DMS79 (cell line): Measurements from ENCODE around the gene ZER1.
"Not testable (repeated sequence)": the region's sequence is repeated elsewhere in the genome, so short reads cannot be mapped to it uniquely, and the experiment has no call there.

Experiments
- DNase-seq: peaks from one replicate; lab custom pipeline; 2025; lab: John Stamatoyannopoulos, UW

ZER1 gene

DNA sequence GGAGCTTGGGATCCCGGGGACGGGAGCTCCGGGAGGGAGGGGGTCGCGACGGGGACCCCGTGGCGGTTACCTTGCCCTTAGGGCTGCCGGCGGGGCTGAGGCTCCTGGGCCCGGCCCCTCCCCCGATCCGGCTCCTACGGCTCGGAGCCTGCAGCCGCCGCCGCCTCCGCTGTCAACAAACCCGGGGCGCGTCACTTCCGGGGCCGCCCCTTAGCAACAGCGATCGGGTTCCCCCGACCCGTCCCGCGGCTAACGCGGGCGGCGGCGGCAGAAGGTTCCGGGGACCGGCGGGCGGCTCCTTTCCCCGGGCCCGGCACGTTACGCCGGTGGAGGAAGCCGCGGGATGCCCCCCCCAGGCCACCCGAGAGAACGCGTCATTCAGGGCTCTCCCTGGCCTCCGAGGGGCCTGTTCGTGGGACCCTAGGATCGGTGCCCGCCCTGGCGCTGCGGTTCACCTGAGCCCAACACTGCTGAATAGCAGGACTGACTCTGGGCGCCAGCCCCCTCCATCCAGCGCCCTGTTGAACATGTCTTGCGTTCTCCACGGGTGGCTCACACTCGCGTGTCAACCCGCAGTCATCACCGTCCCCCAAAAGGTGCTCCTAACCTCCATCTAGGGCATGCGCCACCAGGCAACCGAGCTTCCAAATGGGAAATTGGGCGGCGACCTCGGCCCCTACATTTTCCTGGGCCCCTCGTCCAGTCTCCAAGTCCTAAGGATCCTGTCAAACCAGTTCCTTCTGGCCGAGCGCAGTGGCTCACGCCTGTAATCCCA lies at the start of gene ZER1:
Gene ZER1 (minus strand): TSS at position 183 of the 775 bp plus-strand sequence. CDS start 16,362 bp downstream, outside the sequence.
- DNase-seq, result peak; percentile 78

DNA sequence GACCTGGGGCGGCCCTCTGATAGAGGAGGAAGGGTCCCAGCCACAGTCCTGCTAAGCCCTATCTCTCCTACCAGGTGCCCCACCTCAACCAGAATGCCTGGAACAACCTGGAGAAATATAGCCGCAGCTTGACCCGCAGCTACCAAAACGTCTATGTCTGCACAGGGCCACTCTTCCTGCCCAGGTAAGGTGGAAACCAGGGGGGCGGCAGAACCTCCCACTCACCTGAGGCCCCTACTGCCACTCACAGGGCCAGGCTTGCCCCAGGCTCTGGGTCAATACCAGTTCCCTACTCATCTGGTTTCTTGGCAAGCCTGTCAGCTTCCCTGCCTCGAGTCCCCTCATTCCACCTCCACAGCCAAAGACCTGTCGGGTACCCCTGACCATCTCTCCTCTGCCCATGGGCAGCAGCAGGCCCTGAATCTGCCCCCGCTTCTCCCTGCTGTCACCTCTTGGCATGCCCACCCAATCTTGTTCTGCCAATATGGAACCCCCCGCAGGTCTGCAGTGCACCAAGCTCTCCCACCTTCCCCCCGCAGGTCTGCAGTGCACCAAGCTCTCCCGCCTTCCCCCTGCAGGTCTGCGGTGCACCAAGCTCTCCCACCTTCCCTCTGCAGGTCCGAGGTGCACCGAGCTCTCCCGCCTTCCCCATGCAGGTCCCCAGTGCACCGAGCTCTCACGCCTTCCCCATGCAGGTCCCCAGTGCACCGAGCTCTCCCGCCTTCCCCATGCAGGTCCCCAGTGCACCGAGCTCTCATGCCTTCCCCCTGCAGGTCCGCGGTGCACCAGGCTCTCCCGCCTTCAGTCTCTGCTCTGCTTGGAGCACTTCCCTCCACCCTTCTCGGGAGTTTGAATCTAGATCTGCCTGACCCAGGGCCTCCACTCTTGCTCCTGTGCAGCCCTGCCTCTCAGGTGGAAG lies 49.2 kb upstream of the ZER1 start:
- DNase-seq, result no peak

DNA sequence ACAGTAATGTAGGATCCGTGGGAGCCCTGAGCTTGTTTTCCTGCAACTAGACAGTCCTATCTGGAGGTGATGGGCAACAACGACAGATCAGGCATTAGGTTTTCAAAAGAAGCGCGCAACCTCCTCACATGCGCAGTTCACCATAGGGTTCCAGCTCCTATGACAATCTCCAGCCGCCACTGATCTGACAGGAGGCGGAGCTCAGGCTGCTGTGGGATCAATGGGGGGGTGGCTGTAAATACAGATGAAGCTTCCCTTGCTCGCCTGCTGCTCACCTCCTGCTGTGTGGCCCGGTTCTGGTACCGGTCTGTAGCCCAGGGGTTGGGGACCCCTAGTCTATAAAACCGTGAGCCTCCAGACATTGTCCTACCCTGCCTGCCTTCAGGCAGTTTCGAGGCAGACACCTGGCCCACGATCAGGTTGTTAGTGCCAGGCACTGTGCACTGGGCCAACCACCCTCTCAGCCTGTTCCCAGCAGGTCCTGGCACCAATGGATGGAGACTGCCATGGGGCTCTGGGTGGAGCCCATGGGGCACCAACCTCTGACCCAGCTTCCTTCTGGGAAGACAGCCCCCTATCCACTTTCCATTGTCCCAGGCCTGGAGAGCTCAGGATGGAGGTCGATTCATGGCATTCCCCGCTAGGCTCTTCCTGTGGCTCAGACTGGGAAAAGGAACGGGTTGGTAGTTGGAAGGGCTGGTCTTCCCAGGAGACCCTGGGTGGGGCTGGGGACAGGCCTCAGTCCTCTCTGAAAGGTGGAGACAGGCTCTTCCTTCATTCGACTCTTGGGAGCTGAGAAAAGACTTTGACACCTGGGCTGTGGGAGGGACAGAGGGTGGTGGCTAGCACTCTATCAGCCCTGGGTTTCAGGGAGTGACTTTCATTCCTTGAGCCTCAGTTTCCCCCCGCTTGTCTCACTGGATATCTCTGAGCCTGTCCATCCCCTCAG lies 48.3 kb upstream of the ZER1 start:
- DNase-seq, result no peak

DNA sequence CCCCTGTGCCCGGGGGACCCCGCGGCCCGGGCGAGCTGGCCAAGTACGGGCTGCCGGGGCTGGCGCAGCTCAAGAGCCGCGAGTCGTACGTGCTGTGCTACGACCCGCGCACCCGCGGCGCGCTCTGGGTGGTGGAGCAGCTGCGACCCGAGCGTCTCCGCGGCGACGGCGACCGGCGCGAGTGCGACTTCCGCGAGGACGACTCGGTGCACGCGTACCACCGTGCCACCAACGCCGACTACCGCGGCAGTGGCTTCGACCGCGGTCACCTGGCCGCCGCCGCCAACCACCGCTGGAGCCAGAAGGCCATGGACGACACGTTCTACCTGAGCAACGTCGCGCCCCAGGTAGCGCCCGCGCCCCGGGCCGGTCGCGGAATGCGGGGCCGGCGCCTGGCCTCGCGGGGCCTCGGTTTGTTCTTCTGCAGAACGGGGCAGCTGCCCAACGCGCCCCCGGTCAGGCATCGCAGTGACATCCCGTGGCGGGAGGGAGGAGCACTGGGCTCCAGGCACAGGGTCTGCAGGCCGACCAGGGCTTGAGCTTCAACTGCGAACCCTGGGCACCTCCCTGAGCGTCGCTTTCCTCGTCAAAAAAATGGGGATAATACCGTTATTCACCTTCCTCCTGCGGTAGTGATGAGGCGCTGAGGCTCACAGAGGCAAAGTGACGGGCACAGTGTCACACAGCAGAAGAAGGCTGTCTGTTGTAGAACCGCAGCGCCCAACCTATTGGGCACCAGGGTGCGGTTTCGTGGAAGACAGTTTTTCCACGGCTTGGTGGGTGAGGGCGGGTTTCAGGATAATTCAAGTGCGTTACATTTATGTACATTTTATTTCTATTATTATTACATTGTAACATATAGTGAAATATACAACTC lies 47.4 kb upstream of the ZER1 start:
- peak; percentile 21 for DNase-seq

DNA sequence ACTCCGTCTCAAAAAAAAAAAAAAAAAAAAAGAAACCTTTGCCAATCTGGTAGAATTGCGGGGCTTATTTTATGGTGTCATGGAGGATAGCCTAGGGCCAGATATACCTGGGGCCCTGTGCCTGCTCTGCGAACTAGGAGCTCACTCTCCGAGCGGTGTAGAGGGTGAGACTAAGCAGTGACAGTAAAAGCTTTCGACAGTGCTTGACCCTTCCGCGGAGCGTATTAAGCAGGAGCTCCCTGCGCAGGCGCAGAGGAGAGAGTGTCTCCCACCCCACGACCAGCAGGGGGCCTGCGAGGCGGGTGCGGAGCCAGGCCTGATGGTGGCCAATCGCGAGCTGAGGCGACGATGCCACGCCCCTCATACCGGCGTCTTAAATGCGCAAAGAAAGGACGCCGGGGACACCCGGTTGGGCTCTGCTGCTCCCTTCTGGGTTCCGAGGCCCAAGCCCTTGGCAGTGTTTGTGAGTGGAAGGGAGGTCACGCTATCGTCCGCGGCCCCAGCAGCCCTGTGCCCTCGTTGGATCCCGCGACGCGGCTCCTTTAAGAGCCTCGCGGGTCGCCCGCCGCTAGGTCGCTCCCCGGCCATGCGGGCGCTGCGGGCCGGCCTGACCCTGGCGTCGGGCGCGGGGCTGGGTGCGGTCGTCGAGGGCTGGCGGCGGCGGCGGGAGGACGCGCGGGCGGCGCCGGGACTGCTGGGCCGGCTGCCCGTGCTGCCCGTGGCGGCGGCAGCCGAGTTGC lies 46.5 kb upstream of the ZER1 start, which contains the start of gene ENDOG:
Gene ENDOG (plus strand): TSS at position 402 of the 740 bp plus-strand sequence. CDS start 185 bp downstream, at position 587.
- peak; percentile 97 for DNase-seq

- no peak for DNase-seq
Measured at GRCh38 chr9:128810873-128811272, 39.1 kb upstream of the ZER1 start.

DNA sequence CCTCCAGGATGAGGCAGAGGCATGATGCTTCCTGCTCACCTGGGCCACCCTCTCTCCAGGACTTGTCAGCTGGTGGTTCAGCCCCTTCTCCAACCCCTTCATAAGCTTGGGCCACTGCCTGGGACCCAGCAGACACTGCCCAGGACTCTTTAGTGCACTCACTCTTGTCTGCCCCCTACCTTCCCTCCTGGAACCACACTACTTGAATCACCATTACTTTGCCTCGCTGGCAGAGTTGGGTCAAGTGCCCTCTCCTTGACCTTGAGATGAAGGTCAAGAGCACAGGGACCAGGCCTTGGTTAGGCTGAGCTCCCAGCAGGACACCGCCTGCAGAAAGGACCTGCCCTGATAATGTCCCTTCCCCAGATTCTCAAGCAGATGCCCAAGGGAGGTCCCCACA lies 38.1 kb upstream of the ZER1 start:
- DNase-seq, result no peak

GRCh38 chr9:128809036-128809599 lies 37.4 kb upstream of the ZER1 start:
- no peak for DNase-seq

DNA sequence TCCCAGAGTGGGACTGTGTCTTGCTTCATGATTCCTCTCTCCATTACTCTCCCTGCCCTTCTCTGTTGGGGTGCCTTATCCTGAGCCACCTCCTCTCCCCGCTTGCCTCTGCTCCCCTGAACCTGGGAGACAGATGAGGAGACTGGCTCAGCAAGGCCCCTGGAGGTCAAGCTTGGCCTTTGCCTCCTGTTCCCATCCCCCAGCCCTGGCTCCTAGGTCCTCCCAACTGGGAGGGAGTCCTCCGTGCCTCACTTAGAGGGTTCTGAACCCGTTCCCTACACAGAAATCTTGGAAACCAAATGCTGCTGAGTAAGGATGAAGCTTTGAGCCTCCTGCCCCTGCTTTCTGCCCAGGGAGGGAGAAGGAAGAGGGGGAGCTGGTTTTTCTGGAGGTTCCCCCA lies 36.8 kb upstream of the ZER1 start:
- DNase-seq, result no peak

DNA sequence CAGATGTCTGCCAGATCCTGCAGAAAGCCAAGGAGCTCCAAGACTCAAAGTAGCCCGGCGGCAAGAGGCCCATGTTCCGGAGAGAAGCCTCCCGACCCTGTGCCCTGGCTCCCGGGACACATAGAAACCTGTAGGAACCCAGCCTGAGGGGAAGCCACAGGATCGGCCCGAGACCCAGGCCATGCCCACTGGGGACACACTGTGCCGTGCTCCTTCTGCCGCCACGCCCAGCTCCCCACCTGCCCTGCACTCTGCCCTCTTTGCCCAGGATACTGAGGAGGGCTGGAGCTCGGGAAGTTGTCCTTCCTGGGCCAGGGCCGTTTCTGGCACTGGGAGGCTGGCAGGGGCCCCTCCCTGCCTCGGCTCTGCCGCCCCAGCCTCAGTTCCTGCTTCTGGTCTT lies 36.1 kb upstream of the ZER1 start:
- no peak for DNase-seq

DNA sequence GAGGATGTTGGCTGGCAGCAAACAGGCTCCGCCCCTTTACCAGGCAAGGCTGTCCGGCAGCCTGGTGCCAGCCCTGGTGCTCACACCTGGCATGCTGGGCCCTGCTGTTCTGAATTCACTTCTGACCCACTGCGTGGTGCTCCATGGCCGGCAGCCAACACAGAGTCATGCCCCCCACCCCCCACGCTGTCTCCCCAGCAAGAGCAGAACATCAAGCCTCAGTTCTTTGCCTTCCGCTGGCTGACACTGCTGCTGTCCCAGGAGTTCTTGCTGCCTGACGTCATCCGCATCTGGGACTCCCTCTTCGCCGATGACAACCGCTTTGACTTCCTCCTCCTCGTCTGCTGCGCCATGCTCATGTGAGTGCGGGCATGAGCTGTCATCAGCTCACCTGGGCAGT lies 33.9 kb upstream of the ZER1 start:
- no peak for DNase-seq

GRCh38 chr9:128802482-128802881 lies 30.8 kb upstream of the ZER1 start:
- no peak for DNase-seq

GRCh38 chr9:128800061-128800460 lies 28.3 kb upstream of the ZER1 start:
- no peak for DNase-seq

- no peak for DNase-seq
Measured at GRCh38 chr9:128798896-128799295, 27.2 kb upstream of the ZER1 start.

DNA sequence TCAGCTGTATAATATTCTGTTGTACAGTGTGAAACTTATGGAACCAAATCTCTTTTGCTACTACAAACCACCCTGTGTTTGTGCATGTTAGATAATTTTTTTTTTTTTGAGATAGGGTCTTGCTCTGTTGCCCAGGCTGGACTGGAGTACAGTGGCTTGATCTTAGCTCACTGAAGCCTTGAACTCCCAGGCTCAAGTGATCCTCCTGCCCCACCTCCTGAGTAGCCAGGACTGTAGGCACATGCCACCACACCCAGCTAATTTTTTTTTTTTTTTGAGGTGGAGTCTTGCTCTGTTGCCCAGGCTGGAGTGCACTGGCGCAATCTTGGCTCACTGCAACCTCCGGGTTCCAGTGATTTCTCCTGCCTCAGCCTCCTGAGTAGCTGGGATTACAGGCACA lies 23.2 kb upstream of the ZER1 start:
- DNase-seq, result not testable (repeated sequence)

GRCh38 chr9:128792978-128793686 lies 21.4 kb upstream of the ZER1 start:
- no peak for DNase-seq

DNA sequence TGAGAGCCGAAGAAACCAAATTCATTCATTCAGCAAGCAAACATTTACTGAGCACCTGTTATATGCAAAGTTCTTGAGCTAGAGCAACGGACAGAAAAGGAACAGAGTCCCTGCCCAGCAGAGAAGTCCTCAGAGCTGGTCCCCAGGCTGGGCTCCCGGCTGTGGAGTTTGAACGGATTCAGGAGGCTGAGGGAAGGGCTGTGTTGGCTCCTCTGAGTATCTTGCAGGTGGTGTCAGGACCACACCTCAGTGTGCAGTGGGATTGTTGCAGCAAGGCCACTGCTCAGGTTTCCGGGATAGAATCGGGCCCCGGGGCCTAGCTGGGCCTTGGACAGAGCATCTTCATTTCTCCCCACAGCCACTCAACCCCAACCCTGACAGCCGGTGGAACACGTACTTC lies 20.4 kb upstream of the ZER1 start:
- DNase-seq, result no peak

DNA sequence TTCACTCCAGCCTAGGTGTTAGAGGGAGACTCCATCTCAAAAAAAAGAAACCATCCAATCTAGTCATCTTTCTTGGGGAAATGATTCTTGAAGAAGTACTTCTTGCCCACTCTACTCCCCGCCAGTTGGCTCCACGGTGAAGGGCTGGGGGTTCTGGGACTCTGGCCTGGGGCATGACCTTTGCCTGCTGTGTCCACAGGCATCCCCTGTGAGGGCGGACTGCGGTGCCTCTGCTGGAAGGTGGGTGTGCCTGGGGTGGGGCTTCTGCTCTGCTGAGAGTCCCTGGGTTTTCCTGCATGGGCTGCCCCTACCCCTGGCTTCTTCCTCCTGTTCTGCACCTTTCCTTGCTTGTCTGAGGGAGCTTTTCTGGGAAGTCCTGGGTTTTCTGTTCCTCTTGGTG lies 18.8 kb upstream of the ZER1 start:
- no peak for DNase-seq

DNA sequence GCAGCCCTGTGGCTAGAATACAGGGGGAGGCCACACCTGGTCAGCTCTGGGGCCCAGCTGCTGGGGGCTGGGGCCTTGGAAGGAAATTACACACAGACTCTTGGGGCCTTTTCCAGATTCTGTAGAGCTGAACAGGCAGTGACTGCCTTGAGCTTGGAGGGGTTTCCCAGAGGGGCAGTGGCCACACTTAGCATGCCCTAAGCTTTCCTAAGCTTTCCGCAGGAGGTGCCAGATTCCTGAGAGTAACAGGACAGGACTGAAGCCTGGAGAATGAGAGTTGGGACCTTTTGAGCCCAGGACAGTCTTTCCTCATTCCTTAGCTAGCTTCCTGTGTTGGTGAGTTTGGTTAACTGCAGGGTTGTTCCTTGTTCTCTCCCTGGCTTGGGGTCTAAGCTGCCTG lies 16.7 kb upstream of the ZER1 start:
- no peak for DNase-seq
